T-helper 1 cell treated with Interleukin-12 subunit alpha and Interleukin-12 subunit beta and Interleukin-4 antibody, amounts not matched to agents 30 ng/mL and 1 ng/mL, for 36 hours (primary cell): ENCODE results near the gene MROH8. TPM values are rescaled to one million over a fixed set of nuclear protein-coding genes. Genes with fewer than 3 reads are reported as not detected.
"Not testable (repeated sequence)": the region's sequence is repeated elsewhere in the genome, so short reads cannot be mapped to it uniquely, and the experiment has no call there.

Source experiments
- intact Hi-C: fragments of 100-400 bp; cut with micrococcal nuclease; formaldehyde crosslinking; loops from one replicate; pipeline ENCODE4 v1.15.1; 2024
- total RNA-seq: library from RNA; stranded (reverse); gene quantifications from 2 replicates; pipeline ENCODE4 v1.2.3, GENCODE V29; 2022

Gene MROH8
- total RNA-seq, 1 donor from 2014 or later: 0.98 TPM

GRCh38 chr20:37158248-37158647 is 21.1 kb downstream of the MROH8 start:
- intact Hi-C loops: no loop called here

- intact Hi-C loops: no loop called here
Observed at GRCh38 chr20:37155987-37156386, 23.4 kb downstream of the MROH8 start.

- intact Hi-C loops: no loop called here
Observed at GRCh38 chr20:37154684-37155298, 24.6 kb downstream of the MROH8 start.

GRCh38 chr20:37152284-37152683 is 27.1 kb downstream of the MROH8 start:
- intact Hi-C loops: no loop called here

- intact Hi-C loops: no loop called here
Observed at GRCh38 chr20:37151529-37151928, 27.8 kb downstream of the MROH8 start.

- intact Hi-C loops: not testable (repeated sequence)
Observed at GRCh38 chr20:37150864-37151263, 28.5 kb downstream of the MROH8 start.

GRCh38 chr20:37147250-37147649 is 32.1 kb downstream of the MROH8 start:
- intact Hi-C loops: no loop called here

GRCh38 chr20:37144856-37145404 is 34.4 kb downstream of the MROH8 start:
- intact Hi-C loops: no loop called here

GRCh38 chr20:37142708-37143107 is 36.6 kb downstream of the MROH8 start:
- intact Hi-C loops: no loop called here

- intact Hi-C loops: no loop called here
Observed at GRCh38 chr20:37137547-37137946, 41.8 kb downstream of the MROH8 start.

GRCh38 chr20:37133952-37134351 is 45.4 kb downstream of the MROH8 start:
- intact Hi-C loops: no loop called here

- intact Hi-C loops: no loop called here
Observed at GRCh38 chr20:37131486-37131885, 47.9 kb downstream of the MROH8 start.

GRCh38 chr20:37128803-37129202 is 50.5 kb downstream of the MROH8 start:
- intact Hi-C loops: no loop called here

- intact Hi-C loops: not testable (repeated sequence)
Observed at GRCh38 chr20:37126290-37126689, 53.1 kb downstream of the MROH8 start.

GRCh38 chr20:37123441-37123840 is 55.9 kb downstream of the MROH8 start:
- intact Hi-C loops: no loop called here

GRCh38 chr20:37120497-37120896 is 58.9 kb downstream of the MROH8 start:
- intact Hi-C loops: no loop called here

GRCh38 chr20:37119356-37120036 is 59.9 kb downstream of the MROH8 start:
- intact Hi-C loops: no loop called here

GRCh38 chr20:37114012-37114411 is 65.3 kb downstream of the MROH8 start:
- intact Hi-C loops: no loop called here

- intact Hi-C loops: no loop called here
Observed at GRCh38 chr20:37111926-37112455, 67.4 kb downstream of the MROH8 start.

GRCh38 chr20:37108676-37109075 is 70.7 kb downstream of the MROH8 start:
- intact Hi-C loops: no loop called here

- intact Hi-C loops: no loop called here
Observed at GRCh38 chr20:37102571-37102970, 76.8 kb downstream of the MROH8 start.

GRCh38 chr20:37096415-37097041 is 82.8 kb downstream of the MROH8 start:
- intact Hi-C loops: loop anchor here (1.0 to 10.0 kb wide), 5 partner anchors 81 to 349 kb away; partner anchors contain the start of genes DSN1 and NDRG3
